Pons (tissue), 1 donor: ENCODE data around the gene LIMA1.

ENCODE experiments used
- DNase-seq: peaks from one replicate; pipeline ENCODE4 v3.0.0-alpha.2; 2016; ENCODE audit warnings: low spot score

Gene LIMA1

DNA sequence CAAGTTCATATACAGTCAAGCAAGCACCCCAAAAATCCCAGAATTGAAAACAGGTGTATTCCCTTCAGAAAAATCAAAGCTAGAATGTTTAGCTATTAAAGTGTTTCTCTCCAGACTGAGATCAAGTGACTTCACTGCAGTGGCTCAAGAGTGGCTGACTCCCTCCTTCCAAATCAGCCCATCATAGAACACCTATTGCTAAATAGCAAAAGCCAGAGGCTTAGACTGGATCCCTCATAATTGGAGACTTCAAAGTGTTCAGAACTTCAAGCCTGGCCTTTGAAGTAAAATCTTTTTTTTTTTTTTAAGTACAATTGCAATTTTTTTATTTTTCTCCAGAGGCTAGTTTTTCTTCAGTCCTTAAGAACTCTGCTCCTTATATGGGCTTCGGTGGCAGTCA lies 66.1 kb downstream of the LIMA1 start:
- DNase-seq, result no peak

GRCh38 chr12:50215033-50215432 lies 68.3 kb downstream of the LIMA1 start:
- no peak for DNase-seq

DNA sequence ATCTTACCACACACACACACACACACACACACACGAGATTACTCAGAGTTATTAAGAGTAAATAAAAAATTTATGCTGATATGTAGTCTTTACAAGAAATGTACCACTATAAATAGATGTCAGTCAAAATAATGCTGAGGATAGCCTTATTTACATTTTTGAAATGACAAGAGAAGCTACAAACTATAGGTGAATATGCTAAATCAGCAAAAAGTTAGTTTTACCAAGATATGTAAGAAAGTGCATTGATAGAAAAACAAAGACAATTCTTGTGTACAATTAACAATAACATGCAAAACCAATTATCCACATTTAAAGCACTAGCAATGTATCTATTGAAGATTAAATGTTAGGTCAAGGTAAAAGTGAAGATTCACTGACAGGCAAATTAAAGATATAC lies 69.3 kb downstream of the LIMA1 start:
- DNase-seq, result no peak

GRCh38 chr12:50213439-50213838 lies 69.9 kb downstream of the LIMA1 start:
- DNase-seq, result no peak

- DNase-seq, result no peak
Measured at GRCh38 chr12:50212071-50212467, 71.3 kb downstream of the LIMA1 start.

DNA sequence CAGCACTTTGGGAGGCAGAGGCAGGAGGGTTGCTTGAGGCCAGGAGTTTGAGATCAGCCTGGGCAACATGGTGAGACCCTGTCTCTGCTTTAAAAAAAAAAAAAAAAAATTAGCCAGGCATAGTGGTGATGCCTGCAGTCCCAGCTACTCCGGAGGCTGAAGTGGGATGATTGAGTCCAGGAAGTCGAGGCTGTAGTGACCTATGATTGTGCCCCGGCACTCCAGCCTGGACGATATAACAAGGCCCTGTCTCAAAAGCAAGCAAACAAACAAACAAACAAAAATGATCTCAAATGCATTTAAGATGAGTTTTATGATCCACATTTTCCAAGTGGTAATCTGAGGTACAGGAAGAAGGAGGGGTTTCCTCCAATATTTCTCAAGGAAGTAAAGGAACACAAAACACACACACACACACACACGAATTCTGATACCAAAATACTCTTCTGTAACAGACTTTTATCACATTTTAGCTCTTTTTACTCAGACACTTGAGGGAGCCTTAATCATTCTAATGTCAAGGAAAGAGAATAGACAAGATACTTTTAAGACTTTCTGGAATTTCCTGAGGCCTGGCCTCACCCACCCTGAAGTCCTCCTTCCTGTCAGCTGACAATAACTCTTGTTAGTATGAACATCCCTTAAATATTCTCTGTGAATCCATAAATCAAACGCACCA lies 71.8 kb downstream of the LIMA1 start:
- no peak for DNase-seq

GRCh38 chr12:50207424-50207823 lies 75.9 kb downstream of the LIMA1 start:
- DNase-seq, result no peak

- no peak for DNase-seq
Measured at GRCh38 chr12:50205648-50206047, 77.7 kb downstream of the LIMA1 start.

DNA sequence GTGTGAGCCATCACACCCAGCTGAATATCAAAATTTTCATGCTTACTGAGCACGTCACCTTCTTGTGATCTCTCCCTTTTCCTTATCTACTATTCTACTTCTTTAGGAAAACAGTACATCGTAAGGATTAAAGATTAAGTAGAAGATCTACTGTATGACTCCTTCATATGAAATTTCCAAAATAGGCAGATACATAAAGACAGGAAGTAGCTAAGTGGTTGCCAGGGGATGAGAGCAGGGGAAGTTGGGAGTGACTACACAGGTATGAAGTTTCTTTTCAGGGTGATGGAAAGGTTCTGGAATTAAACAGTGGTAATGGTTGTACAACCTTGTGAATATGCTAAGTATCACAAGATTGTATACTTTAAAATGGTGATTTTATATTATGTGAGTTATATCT lies 79.6 kb downstream of the LIMA1 start:
- DNase-seq, result no peak

GRCh38 chr12:50201987-50202521 lies 81.3 kb downstream of the LIMA1 start:
- no peak for DNase-seq

DNA sequence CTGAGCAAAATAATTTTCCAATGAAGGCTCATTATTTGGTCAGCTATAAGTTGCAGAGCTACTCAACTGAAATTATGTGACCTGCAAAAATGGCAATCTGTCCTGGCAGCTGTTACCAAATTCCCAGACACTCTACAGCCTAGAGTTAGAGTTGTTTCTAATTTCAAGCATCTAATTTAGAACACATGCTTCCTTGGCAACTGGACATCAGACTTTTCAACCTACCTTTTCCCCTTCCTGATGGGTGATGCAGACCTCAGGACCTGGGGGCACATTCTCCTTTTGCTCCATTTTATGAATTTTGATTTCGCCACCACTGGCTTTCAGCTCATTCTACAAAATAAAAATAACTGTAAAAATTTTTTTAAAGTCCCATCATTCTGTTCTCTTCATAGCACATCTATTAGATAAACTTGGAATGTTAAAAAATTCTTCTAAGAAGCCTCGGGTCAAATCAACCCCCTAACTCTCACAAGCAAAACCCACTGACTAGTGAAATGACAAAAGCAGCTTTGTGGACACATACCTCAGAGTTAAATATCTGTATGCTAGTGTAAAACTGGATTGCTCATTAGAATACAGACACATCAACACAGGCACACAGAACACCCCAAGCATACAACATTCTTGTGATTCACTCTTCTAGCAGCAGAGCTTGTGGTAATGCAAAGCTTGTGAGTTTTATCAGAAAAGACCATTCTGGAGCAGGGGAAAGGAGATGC lies 82.6 kb downstream of the LIMA1 start:
- no peak for DNase-seq

DNA sequence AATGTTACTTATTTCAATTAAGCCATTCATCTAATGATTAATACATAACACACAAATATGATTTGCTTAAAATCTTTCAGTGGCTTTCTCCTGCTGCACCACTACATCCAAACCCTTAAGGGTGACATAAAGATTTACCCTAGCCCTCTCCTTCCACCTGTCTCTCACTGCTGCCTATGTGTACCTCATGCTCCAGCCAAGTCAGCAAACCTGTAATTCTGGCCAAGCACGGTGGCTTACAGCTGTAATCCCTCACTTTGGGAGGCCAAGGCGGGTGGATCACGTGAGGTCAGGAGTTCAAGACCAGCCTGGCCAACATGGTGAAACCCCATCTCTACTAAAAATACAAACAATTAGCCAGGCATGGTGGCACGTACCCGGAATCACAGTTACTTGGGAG lies 84.5 kb downstream of the LIMA1 start:
- no peak for DNase-seq

DNA sequence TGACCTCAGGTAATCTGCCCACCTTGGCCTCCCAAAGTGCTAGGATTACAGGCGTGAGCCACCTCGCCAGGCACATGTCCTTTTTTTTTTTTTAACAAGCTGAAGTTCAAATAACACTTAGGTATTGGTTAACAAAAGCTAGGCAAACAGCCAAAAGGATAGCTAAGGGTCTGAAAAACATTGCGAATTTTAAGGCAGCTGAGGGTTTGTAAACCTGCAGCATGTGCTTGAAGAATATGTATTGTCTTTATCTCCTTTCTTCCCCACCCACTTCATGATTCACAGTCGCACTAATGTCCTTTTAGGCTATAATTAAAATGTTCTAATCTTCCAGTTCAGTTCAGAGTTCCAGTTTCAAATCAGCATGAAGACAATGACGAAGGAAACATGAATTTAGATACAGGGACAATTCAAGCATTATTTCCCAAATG lies 86.0 kb downstream of the LIMA1 start:
- no peak for DNase-seq

DNA sequence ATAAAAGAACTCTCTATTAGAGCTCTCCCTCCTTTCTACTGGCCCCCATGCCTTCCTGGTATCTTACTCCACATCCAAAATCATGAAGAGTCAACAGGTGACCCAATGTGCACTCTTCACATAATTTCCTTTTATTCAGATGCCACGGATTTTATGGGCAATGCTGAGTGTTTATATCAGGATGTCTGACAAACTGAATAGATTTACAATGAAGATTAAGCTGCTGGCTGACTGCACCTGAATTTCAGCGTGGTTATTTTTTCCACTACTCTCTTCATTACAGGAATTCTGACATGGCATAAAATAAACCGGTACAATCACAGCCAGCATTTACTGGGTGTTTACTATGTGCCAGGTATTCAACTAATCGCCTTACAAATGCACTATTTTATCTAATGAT lies 86.8 kb downstream of the LIMA1 start:
- no peak for DNase-seq

- DNase-seq, result no peak
Measured at GRCh38 chr12:50195832-50196231, 87.5 kb downstream of the LIMA1 start.

DNA sequence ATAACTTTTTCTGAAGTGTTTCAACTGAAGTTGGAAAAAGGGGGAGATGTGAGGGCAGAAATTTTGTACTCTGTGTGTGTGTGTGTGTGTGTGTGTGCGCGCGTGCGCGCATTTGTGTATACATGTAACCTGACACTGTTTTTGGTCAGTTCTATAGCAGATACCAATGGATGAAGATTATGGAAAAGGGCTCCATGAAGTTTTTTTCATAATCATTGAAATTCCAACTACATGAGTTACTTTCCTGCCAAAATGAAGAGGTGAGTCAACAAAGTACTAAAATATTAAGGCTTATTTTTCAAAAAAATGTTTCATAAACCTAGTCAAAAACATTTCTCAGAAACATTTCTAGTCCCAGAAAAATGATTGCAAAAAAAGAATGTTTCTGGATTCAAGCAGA lies 90.4 kb downstream of the LIMA1 start:
- no peak for DNase-seq

DNA sequence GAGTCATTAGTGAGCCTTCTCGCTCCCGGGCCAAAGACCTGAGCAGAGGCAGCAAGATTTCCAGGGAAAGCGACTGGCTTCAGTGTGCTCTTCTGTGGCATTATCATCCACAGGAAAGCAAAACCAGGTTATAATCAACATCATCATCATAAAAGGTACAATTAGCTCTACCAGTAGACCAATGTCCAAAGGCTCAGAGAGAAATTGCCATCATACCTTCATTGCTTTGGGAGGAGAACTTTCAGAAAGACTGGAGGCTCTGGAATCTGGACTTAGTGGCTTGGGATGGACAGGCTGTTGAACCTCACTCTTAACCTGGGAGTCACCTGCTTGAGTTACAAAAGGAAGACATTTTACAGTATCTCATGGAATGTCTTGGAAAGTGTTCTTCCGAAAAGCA lies 91.1 kb downstream of the LIMA1 start:
- no peak for DNase-seq

- DNase-seq, result no peak
Measured at GRCh38 chr12:50190859-50191258, 92.5 kb downstream of the LIMA1 start.

DNA sequence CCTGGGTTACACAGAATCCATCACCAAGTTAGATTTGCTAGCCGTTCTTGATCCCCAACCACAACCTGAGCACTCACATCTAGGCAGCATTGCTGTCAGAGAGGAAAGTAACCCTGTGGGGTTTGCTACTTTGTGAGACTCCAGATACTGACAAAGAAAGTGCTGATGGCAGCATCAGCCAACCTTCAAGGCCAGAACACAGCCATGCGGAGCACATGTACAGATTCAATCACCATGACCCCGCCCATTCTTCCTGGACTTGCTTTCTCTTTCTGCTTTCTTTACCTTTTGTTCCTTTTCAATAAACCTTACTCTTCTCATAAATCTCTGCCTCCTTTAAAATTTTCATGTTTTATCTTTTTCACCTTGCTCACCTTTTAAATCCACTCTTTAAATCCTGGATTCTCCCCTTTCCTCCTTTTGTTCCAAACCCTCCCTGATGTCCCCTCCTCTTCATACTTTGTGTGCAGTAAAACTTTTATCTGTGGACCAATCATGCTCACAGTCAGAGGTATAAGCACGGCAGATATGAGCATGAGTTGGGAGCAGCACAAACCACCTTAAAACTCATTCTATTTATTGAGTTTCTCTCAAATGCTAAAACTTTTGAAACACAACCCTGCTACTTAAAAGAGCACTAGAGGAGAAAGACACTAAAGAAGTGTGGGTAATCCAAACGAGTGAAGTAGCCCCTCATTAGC lies 94.3 kb downstream of the LIMA1 start:
- no peak for DNase-seq

DNA sequence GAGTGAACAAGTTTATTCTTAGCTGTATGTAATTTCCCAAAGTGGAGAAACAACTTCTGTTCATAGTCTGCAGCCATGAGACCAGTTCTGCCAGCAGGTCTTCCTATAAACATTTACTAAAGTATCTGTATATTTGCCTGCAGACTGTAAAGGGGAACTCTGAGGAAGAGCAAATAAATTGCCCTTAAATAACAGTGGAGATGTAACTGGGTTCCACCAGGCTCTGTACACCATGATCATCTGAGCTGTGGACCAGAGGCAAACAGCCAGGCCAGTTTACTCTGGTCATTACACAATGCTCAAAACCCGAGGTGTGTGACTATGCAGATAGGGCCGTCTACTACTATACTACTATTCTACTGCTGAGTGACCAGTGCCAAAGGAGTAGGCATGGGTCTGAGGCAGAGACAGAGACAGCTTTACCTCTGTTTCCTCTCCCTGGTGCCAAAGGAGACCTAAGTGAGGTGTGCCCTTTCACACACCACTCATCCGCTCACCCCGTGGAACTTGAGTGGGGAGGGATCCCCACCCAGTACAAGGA lies 95.0 kb downstream of the LIMA1 start:
- DNase-seq, result no peak

- no peak for DNase-seq
Measured at GRCh38 chr12:50187084-50187900, 96.0 kb downstream of the LIMA1 start.

GRCh38 chr12:50186681-50187080 lies 96.6 kb downstream of the LIMA1 start:
- DNase-seq, result no peak
